Activated T-helper 2 cell treated with anti-CD3 and anti-CD28 coated beads, Interferon-gamma antibody, Interleukin-2, Interleukin-4, amounts not matched to agents 10 μg/mL and 5 μg/mL and 100 μg/mL, durations not matched to agents 14 hours and 24 hours and 36 hours (primary cell): ENCODE results near the gene MTFR1L. TPM values are rescaled to one million over a fixed set of nuclear protein-coding genes. Genes with fewer than 3 reads are reported as not detected.

Experiments used
- DNase-seq: peaks from one replicate; pipeline ENCODE4 v3.0.0; 2021; ENCODE audit warnings: low spot score
- H3K27ac Mint-ChIP-seq: one replicate; pipeline ENCODE4 v1.8.0; 2021; ENCODE audit warnings: mixed read lengths
- H3K27me3 Mint-ChIP-seq: one replicate; pipeline ENCODE4 v1.8.0; 2021; ENCODE audit warnings: low read depth, mixed read lengths
- H3K36me3 Mint-ChIP-seq: one replicate; pipeline ENCODE4 v1.8.0; 2021; ENCODE audit warnings: low read depth, mixed read lengths
- H3K4me1 Mint-ChIP-seq: one replicate; pipeline ENCODE4 v1.8.0; 2021; ENCODE audit warnings: low read depth, mixed read lengths
- H3K4me3 Mint-ChIP-seq: one replicate; pipeline ENCODE4 v1.8.0; 2021; ENCODE audit warnings: low read depth, mild to moderate bottlenecking, moderate library complexity, mixed read lengths
- H3K9me3 Mint-ChIP-seq: one replicate; pipeline ENCODE4 v1.8.0; 2021; ENCODE audit warnings: mixed read lengths
- intact Hi-C: fragments of 100-400 bp; cut with micrococcal nuclease; formaldehyde crosslinking; loops from one replicate; pipeline ENCODE4 v1.15.1; 2023
- total RNA-seq: library from RNA; stranded (reverse); gene quantifications from 2 replicates; pipeline ENCODE4 v1.2.3, GENCODE V29; 2022

MTFR1L gene
- total RNA-seq, 1 donor from 2014 or later: 30.0 TPM

- Mint-ChIP-seq H3K4me1 (peaks cover 16% of the 10 kb centered on the region), H3K9me3 (no peaks in the 10 kb centered on the region), H3K27me3 (peaks cover 16% of the 10 kb centered on the region), H3K36me3 (no peaks in the 10 kb centered on the region), H3K27ac (no peak overlapping the region), H3K4me3 (no peak overlapping the region)
- no peak for DNase-seq
- intact Hi-C loops: no loop called here
Measured at GRCh38 chr1:25804964-25805862, 14.5 kb upstream of the MTFR1L start.

GRCh38 chr1:25805863-25806225 is 13.9 kb upstream of the MTFR1L start:
- Mint-ChIP-seq H3K9me3 (no peaks in the 10 kb centered on the region), H3K4me1 (peaks cover 14% of the 10 kb centered on the region), H3K27ac (no peak overlapping the region), H3K4me3 (no peak overlapping the region), H3K36me3 (no peaks in the 10 kb centered on the region), H3K27me3 (peaks cover 12% of the 10 kb centered on the region)
- DNase-seq: no peak
- intact Hi-C loops: no loop called here

GRCh38 chr1:25806418-25806817 is 13.3 kb upstream of the MTFR1L start:
- no peak overlapping the region for H3K27ac Mint-ChIP-seq
- no peak overlapping the region for H3K4me3 Mint-ChIP-seq
- no peaks in the 10 kb centered on the region for H3K9me3 Mint-ChIP-seq
- H3K36me3 Mint-ChIP-seq: no peaks in the 10 kb centered on the region
- no peak for DNase-seq
- H3K27me3 Mint-ChIP-seq: peaks cover 10% of the 10 kb centered on the region
- intact Hi-C loops: no loop called here
- peaks cover 17% of the 10 kb centered on the region for H3K4me1 Mint-ChIP-seq

- peaks cover 6% of the 10 kb centered on the region for H3K27me3 Mint-ChIP-seq
- intact Hi-C loops: no loop called here
- no peaks in the 10 kb centered on the region for H3K9me3 Mint-ChIP-seq
- no peak for DNase-seq
- no peaks in the 10 kb centered on the region for H3K36me3 Mint-ChIP-seq
- H3K4me1 Mint-ChIP-seq: peaks cover 11% of the 10 kb centered on the region
- no peak overlapping the region for H3K4me3 Mint-ChIP-seq
- H3K27ac Mint-ChIP-seq: no peak overlapping the region
Measured at GRCh38 chr1:25807480-25808390, 12.0 kb upstream of the MTFR1L start.

- Mint-ChIP-seq H3K36me3 (no peaks in the 10 kb centered on the region), H3K4me1 (peaks cover 7% of the 10 kb centered on the region), H3K9me3 (no peaks in the 10 kb centered on the region), H3K27ac (no peak overlapping the region), H3K27me3 (peaks cover 4% of the 10 kb centered on the region), H3K4me3 (no peak overlapping the region)
- intact Hi-C loops: no loop called here
- no peak for DNase-seq
Measured at GRCh38 chr1:25808481-25809244, 11.1 kb upstream of the MTFR1L start.

GRCh38 chr1:25809283-25809926 is 10.3 kb upstream of the MTFR1L start:
- no peak overlapping the region for H3K4me3 Mint-ChIP-seq
- peaks cover 1% of the 10 kb centered on the region for H3K27me3 Mint-ChIP-seq
- peaks cover 3% of the 10 kb centered on the region for H3K4me1 Mint-ChIP-seq
- intact Hi-C loops: no loop called here
- no peaks in the 10 kb centered on the region for H3K36me3 Mint-ChIP-seq
- H3K27ac Mint-ChIP-seq: no peak overlapping the region
- DNase-seq: no peak
- no peaks in the 10 kb centered on the region for H3K9me3 Mint-ChIP-seq

GRCh38 chr1:25809929-25810328 is 9.8 kb upstream of the MTFR1L start:
- peaks cover 1% of the 10 kb centered on the region for H3K27me3 Mint-ChIP-seq
- no peaks in the 10 kb centered on the region for H3K36me3 Mint-ChIP-seq
- no peaks in the 10 kb centered on the region for H3K9me3 Mint-ChIP-seq
- H3K27ac Mint-ChIP-seq: no peak overlapping the region
- peaks cover 3% of the 10 kb centered on the region for H3K4me1 Mint-ChIP-seq
- H3K4me3 Mint-ChIP-seq: no peak overlapping the region
- DNase-seq: no peak
- intact Hi-C loops: loop anchor here (10.0 kb wide), 1 partner anchor 285 kb away; no protein-coding TSS in a partner anchor

GRCh38 chr1:25810341-25811299 is 9.1 kb upstream of the MTFR1L start:
- no peaks in the 10 kb centered on the region for H3K36me3 Mint-ChIP-seq
- intact Hi-C loops: loop anchor here (10.0 kb wide), 1 partner anchor 286 kb away; no protein-coding TSS in a partner anchor
- H3K4me1 Mint-ChIP-seq: peaks cover 3% of the 10 kb centered on the region
- no peaks in the 10 kb centered on the region for H3K9me3 Mint-ChIP-seq
- H3K27me3 Mint-ChIP-seq: peaks cover 1% of the 10 kb centered on the region
- no peak overlapping the region for H3K4me3 Mint-ChIP-seq
- peak; percentile 66 for DNase-seq
- H3K27ac Mint-ChIP-seq: no peak overlapping the region

- DNase-seq: no peak
- no peak overlapping the region for H3K27ac Mint-ChIP-seq
- no peaks in the 10 kb centered on the region for H3K9me3 Mint-ChIP-seq
- H3K4me1 Mint-ChIP-seq: peaks cover 3% of the 10 kb centered on the region
- intact Hi-C loops: loop anchor here (10.0 kb wide), 1 partner anchor 287 kb away; no protein-coding TSS in a partner anchor
- H3K36me3 Mint-ChIP-seq: no peaks in the 10 kb centered on the region
- H3K27me3 Mint-ChIP-seq: no peaks in the 10 kb centered on the region
- H3K4me3 Mint-ChIP-seq: no peak overlapping the region
Measured at GRCh38 chr1:25811384-25812082, 8.2 kb upstream of the MTFR1L start.

GRCh38 chr1:25813071-25813733 is 6.6 kb upstream of the MTFR1L start:
- Mint-ChIP-seq H3K36me3 (no peaks in the 10 kb centered on the region), H3K4me3 (no peak overlapping the region), H3K27ac (no peak overlapping the region), H3K27me3 (no peaks in the 10 kb centered on the region), H3K9me3 (no peaks in the 10 kb centered on the region), H3K4me1 (peaks cover 6% of the 10 kb centered on the region)
- intact Hi-C loops: loop anchor here (10.0 kb wide), 1 partner anchor 288 kb away; no protein-coding TSS in a partner anchor
- DNase-seq: no peak
